Measurements from ENCODE around the gene GNAL.

The GNAL gene

DNA sequence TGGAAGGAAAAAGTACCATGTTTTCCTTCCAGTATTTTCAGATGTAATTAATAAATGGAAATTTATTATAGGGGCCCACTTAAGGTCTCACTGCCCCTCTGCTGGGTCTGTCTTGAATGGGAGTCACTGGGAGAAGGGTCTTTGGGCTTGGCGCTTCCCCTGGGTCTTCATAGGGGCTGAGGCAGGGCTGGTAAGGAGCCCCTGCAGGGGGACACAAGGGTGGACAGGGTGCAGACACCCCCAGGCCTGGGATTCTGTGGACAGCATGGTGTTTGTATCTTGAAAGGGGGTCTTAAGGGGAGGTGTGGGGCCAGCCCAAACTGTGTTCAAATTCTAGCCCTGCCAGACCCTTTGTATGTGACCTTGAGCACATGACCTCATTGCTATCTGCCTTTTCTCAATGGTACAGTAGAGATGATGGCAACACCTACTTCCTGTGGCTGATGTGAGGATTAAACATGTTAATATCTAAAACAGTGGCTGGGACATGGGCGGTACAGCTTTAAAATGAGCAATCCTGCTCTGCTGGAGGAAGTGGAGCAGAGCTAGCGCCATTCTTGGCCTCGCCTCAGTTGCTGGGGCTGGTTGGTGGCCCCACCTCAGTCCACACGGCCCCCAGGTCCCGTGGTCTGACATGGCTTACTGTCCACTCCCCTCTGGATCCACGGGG, 71.6 kb downstream of the GNAL start:
- in situ Hi-C loops (cut with MboI; ENCODE audit: low sequenced_read_pairs, unreplicated experiment) = no loop called here
- DNase-seq (ENCODE audit: low spot score) = no peak
- TF ChIP-seq, protein P1, sequence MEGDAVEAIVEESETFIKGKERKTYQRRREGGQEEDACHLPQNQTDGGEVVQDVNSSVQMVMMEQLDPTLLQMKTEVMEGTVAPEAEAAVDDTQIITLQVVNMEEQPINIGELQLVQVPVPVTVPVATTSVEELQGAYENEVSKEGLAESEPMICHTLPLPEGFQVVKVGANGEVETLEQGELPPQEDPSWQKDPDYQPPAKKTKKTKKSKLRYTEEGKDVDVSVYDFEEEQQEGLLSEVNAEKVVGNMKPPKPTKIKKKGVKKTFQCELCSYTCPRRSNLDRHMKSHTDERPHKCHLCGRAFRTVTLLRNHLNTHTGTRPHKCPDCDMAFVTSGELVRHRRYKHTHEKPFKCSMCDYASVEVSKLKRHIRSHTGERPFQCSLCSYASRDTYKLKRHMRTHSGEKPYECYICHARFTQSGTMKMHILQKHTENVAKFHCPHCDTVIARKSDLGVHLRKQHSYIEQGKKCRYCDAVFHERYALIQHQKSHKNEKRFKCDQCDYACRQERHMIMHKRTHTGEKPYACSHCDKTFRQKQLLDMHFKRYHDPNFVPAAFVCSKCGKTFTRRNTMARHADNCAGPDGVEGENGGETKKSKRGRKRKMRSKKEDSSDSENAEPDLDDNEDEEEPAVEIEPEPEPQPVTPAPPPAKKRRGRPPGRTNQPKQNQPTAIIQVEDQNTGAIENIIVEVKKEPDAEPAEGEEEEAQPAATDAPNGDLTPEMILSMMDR (IDR thresholded peaks at IDR 0.05; ENCODE audit: borderline replicate concordance, control extremely low read depth, extremely low read depth, insufficient read depth, missing control alignments) = no peak

DNA sequence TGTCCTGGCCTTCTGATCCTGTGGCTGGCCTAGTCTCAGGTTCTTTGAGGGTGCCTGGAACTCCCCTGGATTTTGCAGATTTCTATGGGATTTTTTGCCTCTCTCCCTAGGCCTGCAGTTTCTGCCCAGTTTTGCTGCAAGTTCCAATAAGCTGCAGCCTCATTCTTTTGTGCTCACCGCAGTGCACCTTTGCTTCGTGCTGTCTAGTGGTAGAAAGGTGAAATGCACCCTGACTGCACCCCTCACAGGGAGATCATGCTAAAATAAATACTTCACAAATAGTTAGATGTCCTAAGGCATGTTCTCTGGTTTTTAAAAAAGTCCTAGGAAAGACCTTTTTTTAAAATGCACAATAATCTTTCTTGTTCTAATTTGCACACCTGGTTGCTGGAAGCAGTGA, 72.5 kb downstream of the GNAL start:
- in situ Hi-C loops (cut with MboI; ENCODE audit: low sequenced_read_pairs, unreplicated experiment) = no loop called here
- DNase-seq (ENCODE audit: low spot score) = no peak
- TF ChIP-seq, protein P1 (IDR thresholded peaks at IDR 0.05; ENCODE audit: borderline replicate concordance, control extremely low read depth, extremely low read depth, insufficient read depth, missing control alignments) = no peak

DNA sequence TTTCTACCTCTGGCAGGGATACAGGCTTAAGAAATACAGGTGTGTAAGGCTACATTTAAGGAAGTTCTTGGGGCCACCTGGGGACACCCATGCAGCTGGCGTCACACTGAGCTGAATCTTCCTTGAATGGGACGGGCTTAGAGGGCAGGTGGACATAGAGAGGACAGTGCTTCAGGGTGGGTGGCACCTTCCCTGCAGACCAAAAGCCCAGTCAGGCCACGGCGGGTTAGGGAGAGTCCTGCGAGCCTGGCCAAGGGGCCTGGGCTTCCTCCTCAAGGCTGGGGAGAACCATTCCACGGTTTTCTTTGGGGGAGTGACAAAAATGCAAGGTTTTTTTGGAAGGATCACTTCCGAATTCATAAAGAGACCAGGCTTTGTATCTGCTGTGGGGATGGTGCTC, 73.4 kb downstream of the GNAL start:
- TF ChIP-seq, protein P1 (IDR thresholded peaks at IDR 0.05; ENCODE audit: borderline replicate concordance, control extremely low read depth, extremely low read depth, insufficient read depth, missing control alignments) = no peak
- DNase-seq (ENCODE audit: low spot score) = no peak
- in situ Hi-C loops (cut with MboI; ENCODE audit: low sequenced_read_pairs, unreplicated experiment) = no loop called here

DNA sequence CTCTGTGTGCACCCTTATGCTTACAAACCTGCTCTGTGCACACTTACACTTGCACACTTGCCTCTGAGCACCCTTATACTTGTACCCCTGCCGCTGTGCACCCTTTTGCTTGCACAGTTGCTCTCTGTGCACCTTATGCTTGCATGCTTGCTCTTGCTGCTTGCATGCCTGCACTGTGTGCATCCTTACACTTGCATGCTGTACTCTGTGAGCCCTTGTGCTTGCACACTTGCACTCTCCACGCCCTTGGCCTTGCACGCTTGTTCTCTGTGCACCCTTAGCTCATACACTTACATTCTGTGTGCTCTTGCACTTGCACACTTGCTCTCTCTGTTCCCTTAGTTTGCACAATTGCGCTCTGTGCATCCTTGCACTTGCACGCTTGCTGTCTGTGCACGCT, 78.3 kb downstream of the GNAL start:
- TF ChIP-seq, protein P1 (IDR thresholded peaks at IDR 0.05; ENCODE audit: borderline replicate concordance, control extremely low read depth, extremely low read depth, insufficient read depth, missing control alignments) = no peak
- DNase-seq (ENCODE audit: low spot score) = no peak
- in situ Hi-C loops (cut with MboI; ENCODE audit: low sequenced_read_pairs, unreplicated experiment) = no loop called here

DNA sequence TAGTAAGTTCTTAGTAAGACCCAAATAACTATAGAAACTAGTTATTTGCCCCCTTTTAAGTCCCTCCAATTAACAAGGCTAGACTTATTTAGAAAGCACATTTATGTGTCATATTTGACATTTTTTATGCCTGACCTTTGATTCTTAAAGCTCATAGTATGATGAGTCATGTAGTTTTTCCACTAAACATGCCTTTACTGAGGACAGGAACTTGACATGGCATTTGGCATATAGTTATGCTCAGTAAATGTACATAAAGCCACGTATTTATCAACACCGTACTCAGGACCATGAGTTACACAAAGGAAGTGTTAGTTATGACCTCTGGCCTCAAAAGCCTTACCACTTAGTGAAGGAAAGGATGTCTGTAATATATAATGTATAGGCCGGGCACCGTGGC, 78.9 kb downstream of the GNAL start:
- DNase-seq (ENCODE audit: low spot score) = no peak
- TF ChIP-seq, protein P1 (IDR thresholded peaks at IDR 0.05; ENCODE audit: borderline replicate concordance, control extremely low read depth, extremely low read depth, insufficient read depth, missing control alignments) = no peak
- in situ Hi-C loops (cut with MboI; ENCODE audit: low sequenced_read_pairs, unreplicated experiment) = no loop called here

DNA sequence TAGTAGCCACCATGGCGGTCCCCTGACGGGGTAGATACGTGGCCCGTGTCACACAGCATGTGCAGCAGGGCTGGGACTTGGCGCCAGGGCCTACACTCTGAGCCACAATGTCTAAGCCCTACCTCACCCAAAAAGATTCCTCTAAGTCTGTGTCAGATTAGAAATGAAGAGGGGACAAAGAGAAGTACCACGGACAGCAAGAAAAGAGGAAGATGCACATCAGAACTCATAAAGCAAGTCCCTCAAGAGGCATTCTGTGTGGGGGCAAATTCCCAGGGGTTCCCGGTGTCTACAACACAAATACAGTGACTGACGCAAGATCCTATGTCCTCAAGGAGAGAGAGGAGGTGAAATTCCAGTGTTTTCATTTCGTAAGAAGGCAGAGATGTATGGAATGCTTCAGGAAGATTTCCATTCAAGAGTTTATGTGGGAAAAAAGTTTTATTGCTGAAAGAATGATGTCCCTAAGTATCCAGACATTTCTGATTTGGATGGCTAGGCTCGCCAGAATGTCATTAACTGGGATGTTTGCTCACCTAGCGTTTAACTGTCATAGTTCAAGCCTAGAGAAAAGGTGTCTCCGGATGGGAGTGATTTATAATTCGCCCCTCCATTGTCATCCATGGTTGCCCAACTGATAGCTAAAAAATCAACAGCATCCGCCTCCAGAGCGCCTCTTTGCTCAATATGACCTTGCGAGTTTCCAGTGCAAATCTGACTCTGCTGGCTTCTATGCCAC, 86.5 kb downstream of the GNAL start:
- TF ChIP-seq, protein P1 (IDR thresholded peaks at IDR 0.05; ENCODE audit: borderline replicate concordance, control extremely low read depth, extremely low read depth, insufficient read depth, missing control alignments) = no peak
- DNase-seq (ENCODE audit: low spot score) = no peak
- in situ Hi-C loops (cut with MboI; ENCODE audit: low sequenced_read_pairs, unreplicated experiment) = no loop called here
